Mammary epithelial cell (primary cell): ENCODE data around the gene CNN3.

Source experiments
- CTCF ChIP-seq, 2 donors: IDR thresholded peaks in 1 of 2; conservative IDR thresholded peaks in 1 of 2; 2 replicates each; pipeline ENCODE4 v1.5.1; 2011 to 2012; ENCODE audit warnings: inconsistent platforms in 2 of 2, low read length in 2 of 2, mild to moderate bottlenecking in 2 of 2, control low read depth in 1 of 2, low read depth in 1 of 2; ENCODE audit not compliant: insufficient read depth in 1 of 2; ENCODE audit errors: extremely low read depth in 1 of 2
- EZH2 ChIP-seq: IDR thresholded peaks from 2 replicates; pipeline ENCODE4 v1.6.1; 2012; ENCODE audit warnings: low read length, inconsistent platforms, borderline replicate concordance

- TF ChIP-seq CTCF (conservative IDR thresholded peaks at IDR 0.05 in 1 of 2, IDR thresholded peaks at IDR 0.05 in 1 of 2; ENCODE audit: extremely low read depth in 1 of 2, insufficient read depth in 1 of 2, low read depth in 1 of 2, low read length in 2 of 2) (no peak), EZH2 (no peak)
Observed at GRCh38 chr1:94895518-94895917, 31.4 kb downstream of the CNN3 start.
